PFSK-1 (cell line): ENCODE data around the gene B3GNT4.

Experiments
- FOXP2 ChIP-seq: optimal IDR thresholded peaks from 2 replicates; pipeline ENCODE3; 2011; ENCODE audit warnings: borderline replicate concordance, control low read depth, inconsistent platforms; ENCODE audit not compliant: insufficient read depth; ENCODE audit errors: extremely low read length, extremely low read depth
- POLR2AphosphoS5 ChIP-seq: IDR thresholded peaks from 2 replicates; pipeline ENCODE4 v1.6.1; 2012; ENCODE audit warnings: low read depth, mild to moderate bottlenecking, control low read depth, low read length, moderate library complexity

- TF ChIP-seq FOXP2 (no peak), POLR2AphosphoS5 (no peak)
Measured at GRCh38 chr12:122160761-122161160, 42.7 kb upstream of the B3GNT4 start.
